ENCODE results near the gene BCAR3.
"Not testable (repeated sequence)": the region's sequence is repeated elsewhere in the genome, so short reads cannot be mapped to it uniquely, and the experiment has no call there.

BCAR3 gene

GRCh38 chr1:93575621-93576284, 105.9 kb downstream of the BCAR3 start:
- peak; percentile 8 for DNase-seq (ENCODE audit: low spot score)

GRCh38 chr1:93574991-93575390, 106.6 kb downstream of the BCAR3 start:
- DNase-seq (ENCODE audit: low spot score) = no peak

- DNase-seq (ENCODE audit: low spot score) = no peak
These were observed 107.1 kb downstream of the BCAR3 start for GRCh38 chr1:93574511-93574910.

- DNase-seq (ENCODE audit: low spot score) = no peak
These were observed 107.6 kb downstream of the BCAR3 start for GRCh38 chr1:93573940-93574469.

- no peak for DNase-seq (ENCODE audit: low spot score)
These were observed 109.9 kb downstream of the BCAR3 start for GRCh38 chr1:93571623-93572310.

- DNase-seq (ENCODE audit: low spot score) = no peak
These were observed 112.1 kb downstream of the BCAR3 start for GRCh38 chr1:93569489-93569888.

GRCh38 chr1:93567255-93567918, 114.2 kb downstream of the BCAR3 start:
- no peak for DNase-seq (ENCODE audit: low spot score)

- DNase-seq (ENCODE audit: low spot score) = no peak
These were observed 115.4 kb downstream of the BCAR3 start for GRCh38 chr1:93566227-93566626.

- DNase-seq (ENCODE audit: low spot score) = no peak
These were observed 116.0 kb downstream of the BCAR3 start for GRCh38 chr1:93565496-93566206.

- no peak for DNase-seq (ENCODE audit: low spot score)
These were observed 121.9 kb downstream of the BCAR3 start for GRCh38 chr1:93559695-93560094.

GRCh38 chr1:93559045-93559444, 122.6 kb downstream of the BCAR3 start:
- no peak for DNase-seq (ENCODE audit: low spot score)

- DNase-seq (ENCODE audit: low spot score) = peak; percentile 45
These were observed 125.3 kb downstream of the BCAR3 start for GRCh38 chr1:93556291-93556690.

GRCh38 chr1:93554883-93555872, 126.5 kb downstream of the BCAR3 start:
- DNase-seq (ENCODE audit: low spot score) = no peak

GRCh38 chr1:93553886-93554490, 127.6 kb downstream of the BCAR3 start:
- DNase-seq (ENCODE audit: low spot score) = not testable (repeated sequence)

- peak; percentile 55 for DNase-seq (ENCODE audit: low spot score)
These were observed 128.7 kb downstream of the BCAR3 start for GRCh38 chr1:93552741-93553455.

- DNase-seq (ENCODE audit: low spot score) = no peak
These were observed 131.8 kb downstream of the BCAR3 start for GRCh38 chr1:93549811-93550210.

GRCh38 chr1:93549131-93549530, 132.5 kb downstream of the BCAR3 start:
- no peak for DNase-seq (ENCODE audit: low spot score)

- DNase-seq (ENCODE audit: low spot score) = no peak
These were observed 135.3 kb downstream of the BCAR3 start for GRCh38 chr1:93546162-93546863.

GRCh38 chr1:93542398-93542797, 139.2 kb downstream of the BCAR3 start:
- no peak for DNase-seq (ENCODE audit: low spot score)
